Motor neuron (in vitro differentiated cells): ENCODE results near the gene NPL. TPM values are rescaled to one million over a fixed set of nuclear protein-coding genes. Genes with fewer than 3 reads are reported as not detected.

Experiments used
- ATAC-seq, 8 experiments: fragments of 200-7000 bp; cut with Tn5 transposase; replicated peaks in 6 of 8; 2 replicates each; pipeline ENCODE4 v1.8.0; 2021; ENCODE audit warnings: mild to moderate bottlenecking in 8 of 8, moderate library complexity in 8 of 8
- H3K27ac ChIP-seq, 2 donors: fragments of 250-450 bp; sonication (Bioruptor Pico); 2 replicates each; pipeline ENCODE4 v1.9.0; 2021; ENCODE audit warnings: antibody characterized with exemption in 2 of 2, mild to moderate bottlenecking in 2 of 2, moderate library complexity in 1 of 2
- H3K4me1 ChIP-seq, 2 donors: fragments of 250-450 bp; sonication (Bioruptor Pico); replicated peaks in 1 of 2; 2 replicates each; pipeline ENCODE4 v1.6.1; 2021; ENCODE audit warnings: antibody characterized with exemption in 2 of 2, mild to moderate bottlenecking in 2 of 2, moderate library complexity in 1 of 2
- H3K4me3 ChIP-seq, 5 donors: fragments of 250-450 bp; sonication (Bioruptor Pico); 2 replicates each; pipeline ENCODE4 v1.9.0; 2021; ENCODE audit warnings: antibody characterized with exemption in 5 of 5, mild to moderate bottlenecking in 5 of 5, moderate library complexity in 4 of 5
- WGBS, 10 experiments: fragments of 450-650 bp; shearing (Covaris generic); methylation state at CpG; one replicate each; pipeline ENCODE4 v1.0.0; 2022; 5-methylcytosine and 5-hydroxymethylcytosine counted together
- in situ Hi-C, 9 experiments: fragments of 400-800 bp; cut with MboI; loops; one replicate each; pipeline ENCODE4 v1.15.0; 2021; ENCODE audit warnings: low sequenced_read_pairs in 9 of 9, low pct_unique_long_range_greater_than_20kb in 2 of 9; ENCODE audit not compliant: unreplicated experiment in 9 of 9
- total RNA-seq, 8 experiments: library from RNA; unstranded; fragments of 300-600 nt; gene quantifications; 2 replicates each; pipeline versions ENCODE4 v1.2.3 to v1.2.4, GENCODE V29; 2022

NPL gene
- total RNA-seq, 8 experiments from 2014 or later, result 2.3 to 10.1 (median 4.0) TPM

DNA sequence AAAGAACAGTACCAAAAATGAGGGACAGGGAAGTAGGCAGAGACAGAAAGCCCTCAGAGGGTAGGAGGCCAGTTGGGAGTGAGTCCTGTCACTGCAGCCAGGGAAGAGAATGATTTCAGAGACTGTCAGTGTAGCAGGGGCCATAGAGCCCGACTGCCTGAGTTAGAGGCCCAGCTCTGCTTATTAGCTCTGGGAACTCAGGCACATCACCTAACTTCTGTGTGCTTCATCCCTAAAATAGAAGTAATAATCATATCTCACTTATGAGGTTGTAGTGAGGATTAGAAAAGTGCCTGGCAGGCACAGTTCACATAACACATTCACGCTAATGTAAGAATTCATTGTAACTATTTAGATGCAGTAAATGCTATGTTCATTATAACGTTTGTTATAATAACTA lies 18.3 kb downstream of the NPL start:
- H3K4me3 ChIP-seq, result no peak overlapping the region
- H3K4me1 ChIP-seq, result peaks cover 0 to 3% of the 10 kb centered on the region in 2 donors
- ATAC-seq, result no peak
- no peak overlapping the region for H3K27ac ChIP-seq
- 50 to 93% (median 70%) methylated on average over 1 to 3 of the region's 3 CpGs; no CpG with 5 or more reads in 1 of the 10 experiments for WGBS, 10 experiments
- in situ Hi-C loops, result no loop called here

GRCh38 chr1:182809414-182809957 lies 19.9 kb downstream of the NPL start:
- Histone ChIP-seq H3K4me3 (no peak overlapping the region), H3K27ac (no peak overlapping the region), H3K4me1 (peaks cover 0 to 3% of the 10 kb centered on the region in 2 donors)
- peak in 2 of 8 experiments; percentile 36 to 48 for ATAC-seq
- WGBS, 10 experiments, result 0 to 100% (median 90%) methylated on average over 1 to 3 of the region's 3 CpGs; no CpG with 5 or more reads in 3 of the 10 experiments
- in situ Hi-C loops, result no loop called here

DNA sequence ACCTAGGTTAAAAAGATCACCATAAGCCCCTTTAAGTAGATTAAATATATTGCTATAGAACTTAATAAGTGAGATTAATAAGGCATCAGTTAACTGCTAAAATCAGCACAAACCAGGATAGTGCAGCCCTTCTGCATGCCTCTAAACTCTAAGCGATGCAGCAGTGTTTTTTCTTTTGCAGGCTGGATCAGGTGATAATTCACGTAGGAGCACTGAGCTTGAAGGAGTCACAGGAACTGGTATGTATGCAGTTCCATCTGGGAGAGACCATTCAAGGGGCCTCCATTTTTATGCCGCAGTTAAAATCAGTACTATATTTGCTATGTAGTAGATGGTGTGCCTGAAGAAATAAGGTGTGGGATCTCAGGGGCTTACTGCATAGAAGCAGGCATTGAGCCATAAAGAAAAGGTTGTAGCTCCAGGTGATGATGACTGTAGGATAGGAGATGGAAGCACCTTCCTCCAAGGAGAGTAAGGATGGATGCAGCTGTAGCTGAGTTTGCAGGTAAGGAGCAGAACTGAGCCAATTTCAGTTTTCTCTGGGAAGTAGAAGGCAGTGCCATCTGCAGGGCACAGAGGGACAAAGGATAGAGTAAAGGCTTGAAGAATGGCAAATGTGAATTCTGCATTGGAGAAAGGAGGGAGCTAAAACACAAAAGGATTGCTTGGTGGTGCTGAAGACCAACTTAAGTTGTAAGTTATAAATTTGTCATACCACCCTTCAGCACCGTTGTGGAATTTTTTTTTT lies 22.6 kb downstream of the NPL start:
- 60 to 100% (median 85%) methylated on average over 1 to 4 of the region's 4 CpGs for WGBS, 10 experiments
- Histone ChIP-seq H3K4me3 (no peak overlapping the region), H3K27ac (no peak overlapping the region), H3K4me1 (no peaks in the 10 kb centered on the region)
- peak in 1 of 8 experiments; percentile 36 for ATAC-seq
- in situ Hi-C loops, result no loop called here

- Histone ChIP-seq H3K4me1 (peaks cover 9% of the 10 kb centered on the region in 2 donors), H3K27ac (no peak overlapping the region), H3K4me3 (no peak overlapping the region)
- in situ Hi-C loops, result no loop called here
- WGBS, 10 experiments, result 70 to 100% (median 96%) methylated on average over 1 to 2 of the region's 2 CpGs; no CpG with 5 or more reads in 1 of the 10 experiments
- no peak for ATAC-seq
These were observed 27.3 kb downstream of the NPL start for GRCh38 chr1:182816863-182817262.

- H3K4me1 ChIP-seq, result peaks cover 9% of the 10 kb centered on the region in 2 donors
- H3K27ac ChIP-seq, result no peak overlapping the region
- WGBS, 10 experiments, result 0 to 100% (median 65%) methylated on average over 1 to 3 of the region's 3 CpGs; no CpG with 5 or more reads in 2 of the 10 experiments
- H3K4me3 ChIP-seq, result no peak overlapping the region
- ATAC-seq, result peak in 5 of 8 experiments; percentile 27 to 67 (median 37)
- in situ Hi-C loops, result no loop called here
These were observed 28.2 kb downstream of the NPL start for GRCh38 chr1:182817802-182818201.

- in situ Hi-C loops, result no loop called here
- no peak overlapping the region for H3K4me3 ChIP-seq
- peaks cover 0 to 1% of the 10 kb centered on the region in 2 donors for H3K4me1 ChIP-seq
- no peak overlapping the region for H3K27ac ChIP-seq
- 40 to 94% (median 80%) methylated on average over 1 to 3 of the region's 3 CpGs; no CpG with 5 or more reads in 1 of the 10 experiments for WGBS, 10 experiments
- no peak for ATAC-seq
These were observed 33.6 kb downstream of the NPL start for GRCh38 chr1:182823220-182823619.

DNA sequence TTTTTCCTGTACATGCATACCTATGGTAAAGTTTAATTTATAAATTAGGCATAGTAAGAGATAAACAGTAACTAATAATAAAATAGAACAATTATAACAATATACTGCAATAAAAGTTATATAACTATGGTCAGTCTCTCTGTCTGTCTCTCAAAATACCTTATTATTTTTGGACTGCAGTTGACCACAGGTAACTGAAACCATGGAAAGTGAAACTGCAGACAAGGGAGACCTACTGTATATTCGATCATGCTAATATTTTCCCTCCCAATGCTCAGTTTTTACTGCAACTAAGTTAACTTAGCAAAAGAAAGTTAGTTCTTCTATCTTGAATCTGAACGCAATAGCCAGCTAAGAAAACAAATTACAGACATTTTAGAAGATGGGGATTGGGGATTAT lies 37.3 kb downstream of the NPL start:
- WGBS, 10 experiments, result 25 to 100% (median 95%) methylated on average over 1 to 2 of the region's 2 CpGs
- H3K27ac ChIP-seq, result no peak overlapping the region
- ATAC-seq, result no peak
- in situ Hi-C loops, result no loop called here
- H3K4me1 ChIP-seq, result no peaks in the 10 kb centered on the region
- H3K4me3 ChIP-seq, result no peak overlapping the region

DNA sequence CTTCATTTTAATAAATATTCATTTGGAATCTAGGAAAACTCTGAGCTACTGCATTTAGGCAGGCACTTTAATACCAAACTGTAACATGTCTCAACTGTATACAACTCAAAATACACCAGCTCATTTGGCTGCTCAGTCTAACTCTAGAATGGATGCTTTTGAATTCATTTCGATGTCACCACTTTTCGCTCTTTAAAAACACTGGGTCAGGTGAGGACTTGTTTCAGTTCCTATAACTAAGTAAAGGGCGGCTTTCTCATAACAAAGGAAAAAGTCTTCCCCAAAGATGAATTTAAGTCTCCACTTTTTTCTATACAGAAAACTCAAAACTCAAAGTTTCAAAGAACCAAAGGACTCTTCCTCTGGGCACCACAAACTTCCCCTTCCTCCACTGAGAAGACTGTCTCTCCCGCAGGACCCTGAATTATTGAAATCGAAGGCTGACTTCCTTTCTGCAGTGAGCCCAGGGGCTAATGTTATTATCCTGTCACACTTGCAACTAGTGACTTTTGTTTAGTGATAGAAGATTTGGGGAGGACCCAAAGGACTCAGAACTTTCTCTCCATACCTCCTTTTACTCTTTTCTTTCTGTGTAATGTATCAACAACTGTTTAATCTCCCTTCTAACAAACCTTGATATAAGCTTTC lies 39.8 kb downstream of the NPL start:
- in situ Hi-C loops, result no loop called here
- no peak for ATAC-seq
- 67 to 86% (median 75%) methylated on average over 1 to 5 of the region's 5 CpGs for WGBS, 10 experiments
- Histone ChIP-seq H3K27ac (no peak overlapping the region), H3K4me1 (peaks cover 0 to 2% of the 10 kb centered on the region in 2 donors), H3K4me3 (no peak overlapping the region)

DNA sequence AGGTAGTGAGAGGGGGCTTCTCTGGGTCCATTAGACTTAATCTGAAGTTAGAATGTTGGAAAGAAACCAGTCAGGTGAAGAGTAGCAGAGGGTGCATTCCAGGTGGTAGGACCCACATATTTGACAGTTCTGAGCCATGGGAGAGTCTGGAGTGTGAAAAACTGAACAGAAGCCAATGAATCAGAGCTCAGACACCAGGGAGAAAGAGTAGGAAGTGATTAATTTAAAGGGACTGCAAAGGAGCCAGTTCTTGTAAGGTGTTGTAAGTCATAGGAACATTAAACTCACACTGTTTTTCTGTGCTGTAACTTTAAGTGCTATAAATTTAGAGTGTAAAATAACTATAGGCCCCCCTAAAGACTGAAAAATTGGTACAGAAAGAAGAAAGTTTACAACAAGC lies 43.7 kb downstream of the NPL start:
- in situ Hi-C loops, result no loop called here
- Histone ChIP-seq H3K27ac (no peak overlapping the region), H3K4me3 (no peak overlapping the region), H3K4me1 (peaks cover 0 to 6% of the 10 kb centered on the region in 2 donors)
- ATAC-seq, result no peak

- WGBS, 10 experiments, result 0 to 100% (median 14%) methylated on average over 1 to 2 of the region's 2 CpGs
These were observed 44.8 kb downstream of the NPL start for GRCh38 chr1:182834326-182834725.

GRCh38 chr1:182835806-182836205 lies 46.2 kb downstream of the NPL start:
- no peak overlapping the region for H3K27ac ChIP-seq
- no peak overlapping the region for H3K4me3 ChIP-seq
- peaks cover 6 to 13% of the 10 kb centered on the region in 2 donors for H3K4me1 ChIP-seq
- 69 to 100% (median 84%) methylated on average over 4 to 10 of the region's 10 CpGs; no CpG with 5 or more reads in 1 of the 10 experiments for WGBS, 10 experiments
- no peak for ATAC-seq
- in situ Hi-C loops, result no loop called here

More at GRCh38 chr1:182834326-182834725, 44.8 kb downstream of the NPL start:
- peak in 5 of 8 experiments; percentile 7 to 30 (median 22) for ATAC-seq
- in situ Hi-C loops, result no loop called here
- no peak overlapping the region for H3K27ac ChIP-seq
- no peak overlapping the region for H3K4me3 ChIP-seq
- peaks cover 4 to 11% of the 10 kb centered on the region in 2 donors for H3K4me1 ChIP-seq

DNA sequence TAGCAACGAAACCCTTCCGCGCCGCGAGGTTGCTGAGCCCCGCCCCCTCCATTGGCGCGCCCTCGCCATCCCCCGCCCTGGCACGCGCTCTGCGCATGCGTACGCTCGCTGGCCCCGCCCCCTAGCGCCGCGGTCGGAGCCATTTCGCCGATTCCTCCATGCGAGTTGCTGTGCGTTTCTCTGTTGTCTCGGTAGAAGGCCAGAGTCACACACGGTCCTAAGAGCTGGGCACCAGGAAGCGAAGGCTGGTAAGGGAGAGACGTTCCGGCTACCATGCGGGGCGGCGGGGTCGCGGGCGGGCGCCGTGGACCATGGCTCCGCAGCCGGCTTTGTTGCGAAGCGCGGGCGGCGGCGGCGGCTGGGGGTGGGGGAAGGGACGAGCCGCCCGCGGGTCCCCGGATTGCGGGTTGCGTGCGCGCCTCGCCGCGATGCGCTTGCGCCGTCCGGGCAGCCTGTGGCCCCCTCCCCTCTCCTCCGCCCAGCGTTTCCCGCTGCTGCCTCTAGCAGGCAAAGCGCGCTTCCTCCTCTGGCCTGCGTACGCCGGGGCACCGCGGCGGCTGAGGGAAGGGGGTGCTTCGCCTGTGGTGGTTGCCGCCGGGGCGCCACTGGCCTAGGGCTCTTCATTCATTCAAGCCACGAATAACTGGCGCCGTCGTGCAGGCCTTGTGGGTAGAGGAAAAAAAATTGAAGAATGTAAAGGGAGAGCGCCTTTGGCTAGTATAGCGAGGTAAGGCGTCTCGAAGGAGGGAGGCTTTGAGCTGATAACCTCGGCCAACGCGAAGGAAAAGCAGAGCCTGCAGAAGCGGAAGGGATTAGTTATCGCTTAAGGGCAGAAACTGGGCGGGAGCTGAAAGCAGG lies 49.9 kb downstream of the NPL start, which contains the start of gene DHX9:
TSS of gene DHX9 (plus strand) at position 139 of the 858 bp plus-strand sequence. CDS start 3,220 bp downstream, outside the sequence.
- WGBS, 10 experiments, result 0 to 1% (median 0%) methylated on average over 4 to 37 of the region's 92 CpGs; no CpG with 5 or more reads in 4 of the 10 experiments
- in situ Hi-C loops, result no loop called here
- Histone ChIP-seq H3K4me3 (peak within 1 kb of the TSS; percentile 71 to 95 (median 85)), H3K4me1 (peaks cover 13 to 36% of the 10 kb centered on the region in 2 donors), H3K27ac (peak within 1 kb of the TSS; percentile 97 to 99)
- peak; percentile 69 to 93 (median 92) for ATAC-seq
